ENCODE measurements around the gene PCNX4.

- TF ChIP-seq CTCF (IDR thresholded peaks at IDR 0.05; ENCODE audit: low read length): no peak
- no peak for TF ChIP-seq EZH2 (IDR thresholded peaks at IDR 0.05; ENCODE audit: borderline replicate concordance, low read length)
Observed at GRCh38 chr14:60101786-60102185, 10.1 kb downstream of the PCNX4 start.

Data from OCI-LY1 (cell line).